GM18520 (cell line): ENCODE measurements around the gene MINDY4.
"Not testable (repeated sequence)": the region's sequence is repeated elsewhere in the genome, so short reads cannot be mapped to it uniquely, and the experiment has no call there.

Experiments used
- ATAC-seq: cut with Tn5 transposase; IDR thresholded peaks from one replicate; pipeline ENCODE4 v1.9.1; 2021; ENCODE audit not compliant: unreplicated experiment

MINDY4 gene

GRCh38 chr7:30800785-30801252 is 29.6 kb downstream of the MINDY4 start:
- ATAC-seq, result no peak

GRCh38 chr7:30802812-30803211 is 31.6 kb downstream of the MINDY4 start:
- ATAC-seq, result no peak

- ATAC-seq, result no peak
Measured at GRCh38 chr7:30804078-30804661, 33.0 kb downstream of the MINDY4 start.

GRCh38 chr7:30805081-30805691 is 34.0 kb downstream of the MINDY4 start:
- ATAC-seq, result no peak

- no peak for ATAC-seq
Measured at GRCh38 chr7:30805931-30806330, 34.7 kb downstream of the MINDY4 start.

- not testable (repeated sequence) for ATAC-seq
Measured at GRCh38 chr7:30807477-30807876, 36.3 kb downstream of the MINDY4 start.

GRCh38 chr7:30807941-30808340 is 36.7 kb downstream of the MINDY4 start:
- not testable (repeated sequence) for ATAC-seq

- ATAC-seq, result no peak
Measured at GRCh38 chr7:30810986-30811385, 39.8 kb downstream of the MINDY4 start.

GRCh38 chr7:30812676-30813075 is 41.5 kb downstream of the MINDY4 start:
- ATAC-seq, result no peak

- ATAC-seq, result no peak
Measured at GRCh38 chr7:30813466-30813865, 42.2 kb downstream of the MINDY4 start.

GRCh38 chr7:30814700-30815387 is 43.6 kb downstream of the MINDY4 start:
- ATAC-seq, result no peak

- no peak for ATAC-seq
Measured at GRCh38 chr7:30815388-30815854, 44.2 kb downstream of the MINDY4 start.

- ATAC-seq, result no peak
Measured at GRCh38 chr7:30815951-30816644, 44.9 kb downstream of the MINDY4 start.

- no peak for ATAC-seq
Measured at GRCh38 chr7:30816645-30817370, 45.6 kb downstream of the MINDY4 start.

GRCh38 chr7:30817371-30817767 is 46.2 kb downstream of the MINDY4 start:
- ATAC-seq, result no peak

- no peak for ATAC-seq
Measured at GRCh38 chr7:30824821-30825720, 53.9 kb downstream of the MINDY4 start.

- ATAC-seq, result no peak
Measured at GRCh38 chr7:30826181-30826580, 55.0 kb downstream of the MINDY4 start.

GRCh38 chr7:30828591-30828990 is 57.4 kb downstream of the MINDY4 start:
- no peak for ATAC-seq

GRCh38 chr7:30829471-30829870 is 58.3 kb downstream of the MINDY4 start:
- no peak for ATAC-seq

- no peak for ATAC-seq
Measured at GRCh38 chr7:30831227-30831626, 60.0 kb downstream of the MINDY4 start.
